Loucy (cell line): ENCODE results near the gene SAG.

Source experiments
- H2AFZ ChIP-seq: fragments of 200-600 bp; sonication (generic); 2 replicates; pipeline ENCODE4 v1.6.0; 2016; ENCODE audit warnings: antibody characterized with exemption, mild to moderate bottlenecking, low read length, moderate library complexity
- H3F3A ChIP-seq: fragments of 200-600 bp; 2 replicates; pipeline ENCODE4 v1.6.0; 2016; ENCODE audit warnings: antibody characterized with exemption, low read depth, mild to moderate bottlenecking
- H3K27me3 ChIP-seq: fragments of 200-600 bp; sonication (generic); 2 replicates; pipeline ENCODE4 v1.6.1; 2014; ENCODE audit warnings: low read length, mild to moderate bottlenecking; ENCODE audit not compliant: insufficient read depth, poor library complexity, severe bottlenecking
- H3K36me3 ChIP-seq: fragments of 200-600 bp; sonication (generic); 2 replicates; pipeline ENCODE4 v1.6.1; 2016; ENCODE audit warnings: low read length; ENCODE audit not compliant: insufficient read depth
- H3K4me1 ChIP-seq: fragments of 200-600 bp; sonication (generic); 2 replicates; pipeline ENCODE4 v1.5.1; 2014; ENCODE audit warnings: low read length, mild to moderate bottlenecking; ENCODE audit not compliant: insufficient read depth, poor library complexity, severe bottlenecking
- H3K4me2 ChIP-seq: fragments of 200-600 bp; sonication (generic); 2 replicates; pipeline ENCODE4 v1.6.0; 2014; ENCODE audit warnings: antibody characterized with exemption, low read length, low read depth, mild to moderate bottlenecking; ENCODE audit not compliant: poor library complexity, severe bottlenecking
- H3K4me3 ChIP-seq: fragments of 200-600 bp; sonication (generic); 2 replicates; pipeline ENCODE4 v1.5.1; 2014; ENCODE audit warnings: low read length, mild to moderate bottlenecking, mixed read lengths; ENCODE audit not compliant: poor library complexity, severe bottlenecking
- H3K79me2 ChIP-seq: fragments of 200-600 bp; sonication (generic); 2 replicates; pipeline ENCODE4 v1.6.1; 2014; ENCODE audit warnings: low read length; ENCODE audit not compliant: insufficient read depth
- H3K9ac ChIP-seq: fragments of 200-600 bp; sonication (generic); 2 replicates; pipeline ENCODE4 v1.6.0; 2014; ENCODE audit warnings: mild to moderate bottlenecking, low read depth, low read length, moderate library complexity; ENCODE audit not compliant: poor library complexity, severe bottlenecking
- H3K9me2 ChIP-seq: fragments of 200-600 bp; sonication (generic); replicated peaks from 2 replicates; pipeline ENCODE4 v1.6.1; 2016; ENCODE audit warnings: low read depth, low read length, mixed read lengths
- H3K9me3 ChIP-seq: fragments of 200-600 bp; sonication (generic); 2 replicates; pipeline ENCODE4 v1.6.1; 2014; ENCODE audit warnings: mild to moderate bottlenecking, antibody characterized with exemption, low read length, low read depth; ENCODE audit not compliant: insufficient read depth
- H4K20me1 ChIP-seq: fragments of 200-600 bp; sonication (generic); 2 replicates; pipeline ENCODE4 v1.6.0; 2014; ENCODE audit warnings: antibody characterized with exemption, low read length, mild to moderate bottlenecking; ENCODE audit not compliant: insufficient read depth, poor library complexity, severe bottlenecking
- CTCF ChIP-seq: fragments of 200-600 bp; sonication (generic); conservative IDR thresholded peaks from 2 replicates; pipeline ENCODE4 v1.5.1; 2014; ENCODE audit warnings: mild to moderate bottlenecking, antibody characterized with exemption, low read length
- EZH2phosphoT487 ChIP-seq: fragments of 200-600 bp; IDR thresholded peaks from 2 replicates; pipeline ENCODE4 v1.6.1; 2018; ENCODE audit warnings: antibody characterized with exemption, mild to moderate bottlenecking, moderate library complexity, borderline replicate concordance

The SAG gene

GRCh38 chr2:233384015-233384414 is 76.4 kb downstream of the SAG start:
- peak overlapping the region; percentile 67 for H3K4me3 ChIP-seq
- H3K4me1 ChIP-seq, result peaks cover 67% of the 10 kb centered on the region
- peaks cover 23% of the 10 kb centered on the region for H3F3A ChIP-seq
- peak overlapping the region; percentile 81 for H3K9ac ChIP-seq
- no peak overlapping the region for H2AFZ ChIP-seq
- TF ChIP-seq CTCF (peak; percentile 44), EZH2phosphoT487 (no peak)
- no peaks in the 10 kb centered on the region for H3K9me3 ChIP-seq
- H3K36me3 ChIP-seq, result 0 out of 2 replicates have a peak, but pooled peaks cover 3% of the 10 kb centered on the region
- no peaks in the 10 kb centered on the region for H4K20me1 ChIP-seq
- no peaks in the 10 kb centered on the region for H3K27me3 ChIP-seq
- H3K4me2 ChIP-seq, result peak overlapping the region; percentile 88
- H3K9me2 ChIP-seq, result no peaks in the 10 kb centered on the region
- H3K79me2 ChIP-seq, result peaks cover 80% of the 10 kb centered on the region

GRCh38 chr2:233384811-233385488 is 77.3 kb downstream of the SAG start:
- Histone ChIP-seq H3K79me2 (peaks cover 82% of the 10 kb centered on the region), H3K4me3 (peak overlapping the region; percentile 67), H4K20me1 (no peaks in the 10 kb centered on the region)

GRCh38 chr2:233385489-233386044 is 78.0 kb downstream of the SAG start:
- H3K36me3 ChIP-seq, result peaks cover 11% of the 10 kb centered on the region; the same call in 1 of the 2 replicates
- H3K79me2 ChIP-seq, result peaks cover 82% of the 10 kb centered on the region
- no peaks in the 10 kb centered on the region for H3K9me2 ChIP-seq
- no peak overlapping the region for H2AFZ ChIP-seq
- peak overlapping the region; percentile 67 for H3K4me3 ChIP-seq
- peaks cover 23% of the 10 kb centered on the region for H3F3A ChIP-seq
- H3K9me3 ChIP-seq, result no peaks in the 10 kb centered on the region
- peak overlapping the region; percentile 88 for H3K4me2 ChIP-seq
- H3K4me1 ChIP-seq, result peaks cover 61% of the 10 kb centered on the region
- peak overlapping the region; percentile 81 for H3K9ac ChIP-seq
- TF ChIP-seq EZH2phosphoT487 (no peak), CTCF (no peak)
- H4K20me1 ChIP-seq, result no peaks in the 10 kb centered on the region
- no peaks in the 10 kb centered on the region for H3K27me3 ChIP-seq

More at GRCh38 chr2:233384811-233385488, 77.3 kb downstream of the SAG start:
- peaks cover 23% of the 10 kb centered on the region for H3F3A ChIP-seq
- no peaks in the 10 kb centered on the region for H3K9me3 ChIP-seq
- peak overlapping the region; percentile 81 for H3K9ac ChIP-seq
- H3K36me3 ChIP-seq, result peaks cover 4% of the 10 kb centered on the region; the same call in 1 of the 2 replicates
- peaks cover 67% of the 10 kb centered on the region for H3K4me1 ChIP-seq
- H3K9me2 ChIP-seq, result no peaks in the 10 kb centered on the region
- no peaks in the 10 kb centered on the region for H3K27me3 ChIP-seq
- no peak overlapping the region for H2AFZ ChIP-seq
- no peak for TF ChIP-seq EZH2phosphoT487
- TF ChIP-seq CTCF, result no peak
- peak overlapping the region; percentile 88 for H3K4me2 ChIP-seq
